GDM1 (cell line): ENCODE measurements around the gene LRRK2.
"Not testable (repeated sequence)": the region's sequence is repeated elsewhere in the genome, so short reads cannot be mapped to it uniquely, and the experiment has no call there.

ENCODE experiments used
- DNase-seq: peaks from one replicate; lab custom pipeline; 2025; lab: John Stamatoyannopoulos, UW

The LRRK2 gene

GRCh38 chr12:40315375-40315774 is 90.6 kb downstream of the LRRK2 start:
- no peak for DNase-seq

- DNase-seq = no peak
These were observed 99.5 kb downstream of the LRRK2 start for GRCh38 chr12:40324261-40324660.

- DNase-seq = no peak
These were observed 100.7 kb downstream of the LRRK2 start for GRCh38 chr12:40325349-40325960.

- no peak for DNase-seq
These were observed 102.7 kb downstream of the LRRK2 start for GRCh38 chr12:40327535-40327934.

- DNase-seq = no peak
These were observed 105.4 kb downstream of the LRRK2 start for GRCh38 chr12:40330180-40330579.

- DNase-seq = no peak
These were observed 107.1 kb downstream of the LRRK2 start for GRCh38 chr12:40331886-40332285.

- no peak for DNase-seq
These were observed 111.2 kb downstream of the LRRK2 start for GRCh38 chr12:40335991-40336390.

GRCh38 chr12:40336573-40337199 is 111.9 kb downstream of the LRRK2 start:
- DNase-seq = no peak

- DNase-seq = no peak
These were observed 113.3 kb downstream of the LRRK2 start for GRCh38 chr12:40338071-40338470.

GRCh38 chr12:40338621-40339020 is 113.8 kb downstream of the LRRK2 start:
- DNase-seq = no peak

- DNase-seq = no peak
These were observed 117.2 kb downstream of the LRRK2 start for GRCh38 chr12:40342010-40342409.

GRCh38 chr12:40343124-40343523 is 118.3 kb downstream of the LRRK2 start:
- no peak for DNase-seq

GRCh38 chr12:40344312-40344711 is 119.5 kb downstream of the LRRK2 start:
- no peak for DNase-seq

GRCh38 chr12:40351976-40352375 is 127.2 kb downstream of the LRRK2 start:
- DNase-seq = no peak

GRCh38 chr12:40375076-40375475 is 150.3 kb downstream of the LRRK2 start:
- no peak for DNase-seq

GRCh38 chr12:40376533-40377267 is 151.9 kb downstream of the LRRK2 start:
- no peak for DNase-seq

- DNase-seq = no peak
These were observed 153.9 kb downstream of the LRRK2 start for GRCh38 chr12:40378691-40379090.

GRCh38 chr12:40382217-40382616 is 157.4 kb downstream of the LRRK2 start:
- DNase-seq = no peak

GRCh38 chr12:40387279-40387678 is 162.5 kb downstream of the LRRK2 start:
- DNase-seq = not testable (repeated sequence)

- DNase-seq = no peak
These were observed 166.2 kb downstream of the LRRK2 start for GRCh38 chr12:40390980-40391379.

- DNase-seq = no peak
These were observed 168.2 kb downstream of the LRRK2 start for GRCh38 chr12:40393026-40393425.

GRCh38 chr12:40399656-40400055 is 174.9 kb downstream of the LRRK2 start:
- DNase-seq = no peak

- no peak for DNase-seq
These were observed 180.6 kb downstream of the LRRK2 start for GRCh38 chr12:40405419-40405818.
